ENCODE measurements around the gene C9. TPM values are rescaled to one million over a fixed set of nuclear protein-coding genes. Genes with fewer than 3 reads are reported as not detected.
"Not testable (repeated sequence)": the region's sequence is repeated elsewhere in the genome, so short reads cannot be mapped to it uniquely, and the experiment has no call there.

Gene C9
- total RNA-seq, 2 experiments from 2014 or later = not detected

DNA sequence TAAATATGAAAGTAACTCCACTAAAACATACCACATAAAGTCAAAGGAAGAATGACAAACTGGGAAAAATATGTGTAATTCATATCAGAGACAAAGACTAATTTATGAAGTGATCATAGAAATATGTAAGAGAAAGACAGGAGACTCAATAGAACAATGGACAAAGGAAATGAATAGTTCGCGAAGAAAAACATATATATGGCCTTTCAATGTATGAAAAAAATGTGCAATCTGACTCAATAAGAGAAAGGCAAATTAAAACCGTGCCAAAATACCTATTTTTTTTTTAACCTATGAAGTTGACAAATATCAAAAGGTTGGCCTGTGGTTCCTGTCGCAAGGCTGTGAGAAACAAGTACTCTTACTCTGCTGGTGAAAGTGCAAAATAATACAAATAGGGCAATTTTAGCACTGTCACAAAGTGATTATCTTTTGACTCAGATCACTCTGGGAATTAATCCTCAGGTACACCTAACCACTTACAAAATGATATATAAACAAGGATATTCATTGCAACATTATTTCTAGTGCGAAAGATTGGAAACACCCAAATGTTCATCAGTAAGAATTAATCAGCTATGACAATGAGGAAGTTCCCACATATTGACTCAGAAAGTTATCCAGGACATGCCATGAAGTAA lies 3.7 kb downstream of the C9 start:
- Mint-ChIP-seq H3K9me3 (no peaks in the 10 kb centered on the region), H3K4me3 (no peak overlapping the region), H3K36me3 (no peaks in the 10 kb centered on the region), H3K4me1 (no peaks in the 10 kb centered on the region), H3K27ac (no peak overlapping the region), H3K27me3 (no peaks in the 10 kb centered on the region)
- DNase-seq = no peak

DNA sequence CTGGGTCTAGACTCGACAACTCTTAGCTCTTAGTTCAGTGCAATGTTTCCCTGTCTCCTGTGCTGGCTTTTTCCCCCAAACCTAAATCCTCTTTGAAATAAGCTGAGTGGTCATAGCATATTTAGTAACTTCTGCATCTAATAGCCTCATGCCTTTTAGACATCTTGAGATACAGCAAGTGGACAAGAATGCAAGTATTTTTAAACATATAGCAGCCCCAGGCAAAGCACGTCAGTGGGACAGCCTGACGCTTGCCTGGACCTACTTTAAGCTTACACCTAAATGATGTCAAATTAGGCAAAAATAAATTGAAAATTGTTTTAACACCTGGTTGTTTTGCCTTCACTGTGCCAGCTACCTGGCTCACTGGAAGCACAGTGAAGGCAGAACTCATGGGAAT lies 8.0 kb downstream of the C9 start:
- Mint-ChIP-seq H3K4me3 (no peak overlapping the region), H3K4me1 (peaks cover 2% of the 10 kb centered on the region), H3K36me3 (no peaks in the 10 kb centered on the region), H3K9me3 (peaks cover 11% of the 10 kb centered on the region), H3K27ac (no peak overlapping the region), H3K27me3 (no peaks in the 10 kb centered on the region)
- no peak for DNase-seq

DNA sequence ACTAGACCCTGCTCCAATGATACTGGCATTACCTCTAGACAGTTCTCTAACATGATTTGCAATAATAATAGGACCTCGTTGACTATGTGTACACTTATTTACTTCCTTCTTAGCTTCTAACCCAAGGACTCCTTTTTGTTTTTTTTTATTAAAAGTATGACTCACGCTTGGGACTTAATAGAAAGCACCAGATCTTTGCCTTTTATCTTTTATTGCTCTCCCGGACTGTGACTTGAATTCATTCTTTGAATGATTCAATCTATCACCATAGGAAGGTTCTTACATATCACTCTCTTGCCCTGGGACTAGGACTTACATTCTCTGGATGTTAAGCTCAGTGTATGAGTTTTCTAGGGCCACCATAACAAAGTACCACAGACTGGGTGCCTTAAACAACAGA lies 9.0 kb downstream of the C9 start:
- Mint-ChIP-seq H3K4me3 (no peak overlapping the region), H3K36me3 (no peaks in the 10 kb centered on the region), H3K4me1 (peaks cover 2% of the 10 kb centered on the region), H3K9me3 (peaks cover 11% of the 10 kb centered on the region), H3K27ac (no peak overlapping the region), H3K27me3 (no peaks in the 10 kb centered on the region)
- DNase-seq = no peak

DNA sequence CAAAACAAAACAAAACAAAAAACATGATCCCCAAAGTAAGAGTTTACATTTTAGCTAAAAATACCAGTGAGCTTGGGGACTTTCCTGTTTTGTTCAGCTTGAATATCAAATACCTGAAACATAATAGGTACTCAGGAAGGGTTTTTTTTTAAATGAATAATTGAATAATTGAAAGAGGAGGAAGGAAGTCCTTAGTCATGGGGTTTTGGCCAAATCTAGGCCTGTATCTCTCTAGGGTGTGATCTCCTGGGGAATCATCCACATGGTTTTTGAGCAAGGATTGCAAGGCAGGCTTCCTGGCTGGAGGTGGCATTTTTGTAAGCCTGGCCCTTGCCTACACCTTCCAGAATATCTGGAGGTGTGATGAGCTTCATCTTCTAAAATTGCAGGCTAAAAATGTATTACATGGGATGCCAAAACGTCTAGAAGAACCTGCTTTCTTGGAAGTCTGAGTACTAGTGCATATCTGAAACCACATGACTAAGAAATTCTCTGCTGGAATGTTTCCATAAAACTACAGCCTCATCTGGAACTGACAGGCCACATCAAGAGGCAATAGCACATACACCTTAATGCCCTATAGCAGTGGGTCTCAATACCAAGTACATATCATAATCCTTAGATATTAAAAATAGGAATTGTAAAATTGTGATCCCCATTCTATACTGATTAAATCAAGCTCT lies 10.4 kb downstream of the C9 start:
- no peak overlapping the region for H3K27ac Mint-ChIP-seq
- H3K9me3 Mint-ChIP-seq = peaks cover 18% of the 10 kb centered on the region
- no peak overlapping the region for H3K4me3 Mint-ChIP-seq
- H3K36me3 Mint-ChIP-seq = no peaks in the 10 kb centered on the region
- H3K27me3 Mint-ChIP-seq = no peaks in the 10 kb centered on the region
- H3K4me1 Mint-ChIP-seq = peaks cover 2% of the 10 kb centered on the region
- DNase-seq = no peak

DNA sequence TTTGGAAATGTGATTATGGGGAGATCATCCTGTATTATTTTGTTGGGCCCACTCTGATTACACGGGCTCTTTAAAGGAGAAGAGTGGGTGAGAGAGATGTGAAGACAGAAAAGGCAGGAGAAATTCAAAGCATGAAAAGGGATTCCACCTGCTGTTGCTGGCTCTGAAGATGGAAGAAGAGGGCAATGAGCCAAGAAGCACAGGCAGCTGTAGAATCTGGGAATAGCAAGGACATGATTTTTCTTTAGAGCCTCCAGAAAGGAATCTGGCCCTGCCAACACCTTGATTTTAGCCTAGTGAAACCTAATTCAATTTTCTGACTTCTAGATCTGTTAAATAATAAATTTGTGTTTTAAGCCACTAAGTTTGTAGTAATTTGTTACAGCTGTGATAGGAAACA lies 11.3 kb downstream of the C9 start:
- H3K9me3 Mint-ChIP-seq = peaks cover 18% of the 10 kb centered on the region

DNA sequence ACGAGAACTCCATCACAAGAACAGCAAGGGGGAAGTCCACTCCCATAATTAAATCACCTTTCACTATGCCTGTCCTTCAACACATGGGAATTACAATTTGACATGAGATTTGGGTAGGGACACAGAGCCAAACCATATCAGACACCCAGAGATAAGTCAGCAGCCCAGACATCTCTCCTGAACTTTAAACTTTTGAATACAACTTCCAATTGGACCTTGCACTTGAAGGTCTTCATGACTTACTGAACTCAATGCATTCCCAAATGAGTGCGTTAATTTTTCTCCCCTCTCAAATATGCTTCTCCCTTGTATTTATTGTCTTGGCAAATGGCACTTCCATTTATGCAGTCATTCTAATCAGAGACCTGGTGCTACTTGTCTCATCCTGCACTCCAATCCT lies 12.1 kb downstream of the C9 start:
- H3K9me3 Mint-ChIP-seq = peaks cover 18% of the 10 kb centered on the region
- H3K27ac Mint-ChIP-seq = no peak overlapping the region
- no peaks in the 10 kb centered on the region for H3K36me3 Mint-ChIP-seq
- no peak for DNase-seq
- H3K27me3 Mint-ChIP-seq = no peaks in the 10 kb centered on the region
- H3K4me1 Mint-ChIP-seq = peaks cover 2% of the 10 kb centered on the region
- H3K4me3 Mint-ChIP-seq = no peak overlapping the region

More for the DNA sequence above, 11.3 kb downstream of the C9 start:
- Mint-ChIP-seq H3K27ac (no peak overlapping the region), H3K4me1 (peaks cover 2% of the 10 kb centered on the region), H3K4me3 (no peak overlapping the region), H3K36me3 (no peaks in the 10 kb centered on the region), H3K27me3 (no peaks in the 10 kb centered on the region)
- no peak for DNase-seq

DNA sequence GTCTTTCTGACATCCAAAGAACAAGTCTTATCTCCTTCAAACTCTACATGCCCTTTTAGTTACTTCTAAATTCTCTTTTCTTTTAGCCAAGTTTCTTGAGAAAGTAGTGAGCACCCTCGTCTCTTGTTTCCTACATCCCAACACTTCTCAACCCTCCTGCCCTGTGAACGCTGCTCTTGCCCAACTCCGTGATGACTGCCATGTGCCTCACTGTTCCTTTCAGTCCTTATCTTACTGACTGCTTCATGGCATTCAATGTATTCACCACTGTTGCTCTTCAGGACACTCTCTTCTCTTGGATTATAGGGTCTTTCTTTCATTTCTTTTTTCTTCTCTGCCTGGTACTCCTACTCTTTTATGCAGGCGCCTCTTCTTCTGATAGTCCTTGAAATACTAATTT lies 14.8 kb downstream of the C9 start:
- no peak for DNase-seq
- Mint-ChIP-seq H3K27ac (no peak overlapping the region), H3K4me1 (peaks cover 2% of the 10 kb centered on the region), H3K27me3 (peaks cover 2% of the 10 kb centered on the region), H3K4me3 (no peak overlapping the region), H3K9me3 (peaks cover 18% of the 10 kb centered on the region), H3K36me3 (no peaks in the 10 kb centered on the region)

DNA sequence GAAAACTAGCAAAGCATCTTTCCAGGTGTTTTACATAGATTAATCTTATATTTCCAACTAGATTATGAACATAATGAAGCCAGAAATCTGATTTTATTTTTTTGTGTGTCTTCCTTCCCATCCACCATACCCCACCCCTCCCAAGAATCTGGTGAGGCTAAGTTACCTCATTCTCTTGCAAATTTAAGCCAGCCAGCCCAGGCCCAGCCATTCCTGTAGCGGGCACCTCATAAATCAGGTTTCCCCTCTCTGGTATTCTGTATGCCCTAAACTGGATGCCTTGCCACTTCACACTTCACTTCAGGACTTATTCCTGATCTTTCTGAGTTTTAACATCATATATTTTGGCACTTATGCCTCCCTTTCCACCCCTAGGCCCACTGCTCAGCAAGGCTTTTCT lies 21.8 kb downstream of the C9 start:
- H3K4me1 Mint-ChIP-seq = no peaks in the 10 kb centered on the region
- H3K27ac Mint-ChIP-seq = no peak overlapping the region
- no peak overlapping the region for H3K4me3 Mint-ChIP-seq
- peaks cover 10% of the 10 kb centered on the region for H3K27me3 Mint-ChIP-seq
- no peak for DNase-seq
- no peaks in the 10 kb centered on the region for H3K9me3 Mint-ChIP-seq
- H3K36me3 Mint-ChIP-seq = no peaks in the 10 kb centered on the region

DNA sequence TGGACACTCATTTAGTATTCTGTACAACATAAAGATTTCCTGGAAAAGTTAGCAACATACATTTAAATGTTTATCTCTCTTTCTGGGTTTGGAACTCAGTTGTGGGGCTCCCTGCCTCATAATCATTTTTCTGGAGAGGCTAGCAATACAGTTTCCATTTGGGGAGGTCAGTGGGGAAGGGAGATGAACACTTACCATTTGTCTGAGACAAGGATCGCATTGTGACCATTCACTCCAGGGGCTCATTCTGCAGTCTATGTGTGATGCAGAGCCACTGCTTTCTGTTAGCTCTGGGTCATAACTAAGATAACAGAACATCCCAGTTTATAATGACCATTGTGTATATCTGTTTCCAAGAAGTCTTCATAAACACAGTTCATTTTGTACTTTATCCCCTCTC lies 22.4 kb downstream of the C9 start:
- H3K4me3 Mint-ChIP-seq = no peak overlapping the region
- no peak for DNase-seq
- no peaks in the 10 kb centered on the region for H3K36me3 Mint-ChIP-seq
- no peak overlapping the region for H3K27ac Mint-ChIP-seq
- H3K27me3 Mint-ChIP-seq = peaks cover 10% of the 10 kb centered on the region
- no peaks in the 10 kb centered on the region for H3K4me1 Mint-ChIP-seq
- no peaks in the 10 kb centered on the region for H3K9me3 Mint-ChIP-seq

DNA sequence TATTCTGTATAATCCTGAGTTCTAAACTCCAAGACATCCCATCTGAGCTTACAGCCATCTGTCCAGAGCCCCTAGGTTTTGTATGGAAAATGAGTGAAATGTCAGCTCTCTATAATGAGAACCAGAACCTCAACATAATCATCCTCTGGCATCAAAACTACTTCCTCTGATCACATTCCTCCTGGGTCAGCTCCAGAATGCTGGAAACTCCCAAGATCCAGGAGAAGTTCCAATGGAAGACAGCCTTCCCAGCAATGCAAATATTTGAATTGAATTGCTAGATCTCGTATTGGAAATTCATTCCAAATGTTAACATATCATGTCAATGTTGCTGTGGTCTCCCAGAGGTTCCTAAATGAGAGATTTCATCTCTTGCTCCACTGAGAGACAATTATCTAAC lies 23.8 kb downstream of the C9 start:
- no peak overlapping the region for H3K4me3 Mint-ChIP-seq
- DNase-seq = no peak
- no peaks in the 10 kb centered on the region for H3K36me3 Mint-ChIP-seq
- H3K4me1 Mint-ChIP-seq = no peaks in the 10 kb centered on the region
- no peak overlapping the region for H3K27ac Mint-ChIP-seq
- no peaks in the 10 kb centered on the region for H3K9me3 Mint-ChIP-seq
- peaks cover 10% of the 10 kb centered on the region for H3K27me3 Mint-ChIP-seq

DNA sequence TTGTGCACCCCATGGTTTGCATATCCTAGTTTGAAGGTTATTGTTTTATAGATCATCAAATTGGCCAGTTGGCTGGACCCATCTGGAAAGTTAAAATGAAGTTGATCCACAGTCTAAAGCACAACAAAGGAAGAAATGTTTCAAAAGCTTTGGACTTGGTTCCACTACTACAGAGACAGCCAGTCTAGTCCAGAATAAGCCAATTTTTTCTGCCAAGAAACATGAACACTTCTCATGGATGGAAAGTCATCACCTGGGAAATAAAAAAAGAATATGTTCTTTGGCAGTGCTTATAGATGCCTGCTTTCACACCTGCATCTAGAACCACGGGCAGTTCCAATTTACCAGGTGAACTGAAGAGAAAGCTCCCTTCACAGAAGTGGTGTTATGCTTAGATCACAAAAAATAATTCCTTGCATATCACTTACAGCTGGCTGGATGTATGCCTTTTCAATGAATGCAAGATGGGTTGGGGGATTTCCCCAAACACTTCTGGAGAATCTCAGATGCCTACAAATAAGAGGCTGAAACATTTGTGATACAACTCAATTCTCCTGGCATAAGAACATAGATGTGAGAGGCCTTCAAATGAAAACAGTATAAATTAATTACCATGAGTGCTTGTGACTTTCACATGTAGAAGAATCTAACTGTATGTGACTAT lies 26.9 kb downstream of the C9 start:
- peaks cover 3% of the 10 kb centered on the region for H3K9me3 Mint-ChIP-seq
- no peak overlapping the region for H3K4me3 Mint-ChIP-seq
- H3K4me1 Mint-ChIP-seq = no peaks in the 10 kb centered on the region
- no peak overlapping the region for H3K27ac Mint-ChIP-seq
- H3K36me3 Mint-ChIP-seq = no peaks in the 10 kb centered on the region
- peaks cover 4% of the 10 kb centered on the region for H3K27me3 Mint-ChIP-seq
- DNase-seq = no peak

DNA sequence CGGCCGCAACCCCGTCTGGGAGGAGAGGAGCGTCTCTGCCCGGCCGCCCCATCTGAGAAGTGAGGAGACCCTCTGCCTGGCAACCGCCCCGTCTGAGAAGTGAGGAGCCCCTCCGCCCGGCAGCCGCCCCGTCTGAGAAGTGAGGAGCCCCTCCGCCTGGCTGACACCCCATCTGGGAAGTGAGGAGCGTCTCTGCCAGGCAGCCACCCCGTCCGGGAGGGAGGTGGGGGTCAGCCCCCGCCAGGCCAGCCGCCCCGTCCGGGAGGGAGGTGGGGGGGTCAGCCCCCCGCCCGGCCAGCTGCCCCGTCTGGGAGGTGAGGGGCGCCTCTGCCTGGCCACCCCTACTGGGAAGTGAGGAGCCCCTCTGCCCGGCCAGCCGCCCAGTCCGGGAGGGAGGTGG lies 30.0 kb downstream of the C9 start:
- DNase-seq, H3K27me3 Mint-ChIP-seq, H3K4me3 Mint-ChIP-seq, H3K9me3 Mint-ChIP-seq, H3K27ac Mint-ChIP-seq, H3K36me3 Mint-ChIP-seq, H3K4me1 Mint-ChIP-seq: not testable (repeated sequence)

DNA sequence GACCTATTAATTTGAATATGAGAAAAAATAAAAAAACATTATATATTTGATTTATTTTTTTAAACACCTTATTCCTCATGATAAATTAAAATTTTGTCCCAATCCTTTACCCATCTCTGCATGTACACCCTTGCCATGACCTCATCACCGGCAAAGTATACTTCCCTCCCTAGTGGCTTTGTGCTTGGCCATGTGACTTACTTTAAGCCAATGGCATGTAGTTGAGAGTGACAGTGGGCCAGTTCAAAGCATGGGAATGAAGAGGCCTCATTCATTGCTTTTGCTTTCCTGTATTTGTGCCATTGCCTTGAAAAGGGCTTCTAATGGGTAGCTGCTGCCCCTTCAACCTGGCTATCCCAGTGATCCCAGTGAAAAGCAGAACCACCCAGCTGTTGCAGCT lies 31.2 kb downstream of the C9 start:
- peaks cover 3% of the 10 kb centered on the region for H3K9me3 Mint-ChIP-seq
- H3K27me3 Mint-ChIP-seq = no peaks in the 10 kb centered on the region
- H3K27ac Mint-ChIP-seq = no peak overlapping the region
- H3K4me1 Mint-ChIP-seq = no peaks in the 10 kb centered on the region
- no peak overlapping the region for H3K4me3 Mint-ChIP-seq
- no peak for DNase-seq
- H3K36me3 Mint-ChIP-seq = no peaks in the 10 kb centered on the region

DNA sequence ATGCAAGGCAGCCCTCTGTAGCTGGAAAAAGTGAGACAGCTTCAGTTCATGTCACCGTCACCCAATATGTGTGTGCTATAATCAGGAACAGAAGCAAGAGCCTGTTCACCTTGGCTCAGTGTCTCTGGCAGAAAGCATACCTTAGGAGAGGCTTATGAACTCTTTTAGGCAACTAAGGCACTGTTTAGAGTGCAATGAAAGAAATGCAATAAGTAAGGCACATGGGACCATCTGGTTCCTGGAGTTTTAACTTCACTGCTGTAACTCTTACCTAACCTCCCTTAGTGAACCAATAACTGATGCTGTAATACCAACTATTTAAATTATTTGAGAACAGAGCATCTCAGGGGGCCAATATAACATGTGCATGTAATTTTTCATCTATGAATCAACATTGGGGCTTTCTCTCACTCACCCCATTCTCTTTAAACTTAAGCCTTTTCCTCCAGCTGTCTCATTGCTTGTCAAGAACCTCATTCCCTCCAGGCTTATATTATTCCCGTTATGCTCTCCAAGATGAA lies 32.4 kb downstream of the C9 start:
- H3K9me3 Mint-ChIP-seq = peaks cover 3% of the 10 kb centered on the region
- H3K27me3 Mint-ChIP-seq = no peaks in the 10 kb centered on the region
- no peaks in the 10 kb centered on the region for H3K36me3 Mint-ChIP-seq
- no peak for DNase-seq
- H3K4me1 Mint-ChIP-seq = no peaks in the 10 kb centered on the region
- H3K4me3 Mint-ChIP-seq = no peak overlapping the region
- H3K27ac Mint-ChIP-seq = no peak overlapping the region

DNA sequence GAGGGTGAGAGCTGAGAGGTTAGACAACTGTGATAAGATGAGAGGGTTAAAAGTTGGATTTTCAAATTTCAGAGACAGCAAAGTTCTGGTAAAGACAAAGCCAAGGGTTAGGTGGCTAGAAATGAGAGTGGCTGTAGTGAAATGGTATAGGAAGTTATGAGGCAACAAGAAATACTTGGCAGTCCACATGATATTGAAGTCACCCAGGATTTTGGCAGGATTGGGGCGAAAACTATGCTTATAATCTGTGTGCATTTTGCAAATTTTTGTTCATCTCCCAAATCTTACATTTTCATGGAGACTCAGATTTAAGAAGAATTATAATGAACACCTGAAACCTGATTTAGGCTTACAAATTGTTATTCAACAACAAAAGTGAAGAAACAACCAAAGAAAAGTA lies 35.6 kb downstream of the C9 start:
- Mint-ChIP-seq H3K4me3 (no peak overlapping the region), H3K27ac (no peak overlapping the region), H3K27me3 (no peaks in the 10 kb centered on the region), H3K36me3 (no peaks in the 10 kb centered on the region), H3K9me3 (peaks cover 3% of the 10 kb centered on the region), H3K4me1 (no peaks in the 10 kb centered on the region)
- DNase-seq = no peak

DNA sequence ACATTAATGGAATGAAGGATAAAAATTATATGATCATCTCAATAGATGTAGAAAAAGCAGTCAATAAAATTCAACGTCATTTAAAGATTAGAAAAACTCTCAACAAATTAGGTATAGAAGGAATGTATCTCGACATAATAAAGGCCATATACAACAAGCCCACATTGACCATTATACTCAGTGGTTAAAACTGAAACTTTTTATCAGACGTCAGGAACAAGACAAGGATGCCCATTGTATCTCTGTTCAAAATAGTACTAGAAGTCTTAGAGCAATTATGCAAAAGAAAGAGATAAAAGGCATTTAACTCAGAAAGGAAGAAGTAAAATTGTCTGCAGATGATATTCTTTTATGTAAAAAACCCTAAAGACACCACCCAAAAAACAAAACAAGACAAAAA lies 40.8 kb downstream of the C9 start:
- no peak overlapping the region for H3K4me3 Mint-ChIP-seq
- peaks cover 3% of the 10 kb centered on the region for H3K27me3 Mint-ChIP-seq
- no peak for DNase-seq
- H3K36me3 Mint-ChIP-seq = peaks cover 4% of the 10 kb centered on the region
- peaks cover 3% of the 10 kb centered on the region for H3K9me3 Mint-ChIP-seq
- H3K27ac Mint-ChIP-seq = no peak overlapping the region
- H3K4me1 Mint-ChIP-seq = no peaks in the 10 kb centered on the region

Data from activated naive CD8-positive, alpha-beta T cell treated with anti-CD3 and anti-CD28 coated beads for 36 hours (primary cell).